Thyroid gland (tissue), 4 donors: ENCODE data around the gene NDUFV3.

Source experiments
- CTCF ChIP-seq, 6 experiments: fragments of 200-600 bp in 3 of 6; fragments of 450-650 bp in 3 of 6; sonication (generic) in 3 of 6; IDR thresholded peaks; one replicate each; pipeline ENCODE4 v1.5.1; 2016 to 2019; ENCODE audit warnings: antibody characterized with exemption in 6 of 6, mild to moderate bottlenecking in 2 of 6, inconsistent platforms in 1 of 6, moderate library complexity in 1 of 6
- POLR2A ChIP-seq, 2 donors: fragments of 450-650 bp; IDR thresholded peaks; one replicate each; pipeline ENCODE4 v1.6.1; 2017; ENCODE audit warnings: antibody characterized with exemption in 2 of 2, mild to moderate bottlenecking in 2 of 2, moderate library complexity in 1 of 2

- no peak for TF ChIP-seq POLR2A (IDR thresholded peaks at IDR 0.05)
- no peak for TF ChIP-seq CTCF (IDR thresholded peaks at IDR 0.05)
These were observed 35.9 kb upstream of the NDUFV3 start for GRCh38 chr21:42857216-42857615.
